ENCODE measurements around the gene LYL1.

The LYL1 gene

DNA sequence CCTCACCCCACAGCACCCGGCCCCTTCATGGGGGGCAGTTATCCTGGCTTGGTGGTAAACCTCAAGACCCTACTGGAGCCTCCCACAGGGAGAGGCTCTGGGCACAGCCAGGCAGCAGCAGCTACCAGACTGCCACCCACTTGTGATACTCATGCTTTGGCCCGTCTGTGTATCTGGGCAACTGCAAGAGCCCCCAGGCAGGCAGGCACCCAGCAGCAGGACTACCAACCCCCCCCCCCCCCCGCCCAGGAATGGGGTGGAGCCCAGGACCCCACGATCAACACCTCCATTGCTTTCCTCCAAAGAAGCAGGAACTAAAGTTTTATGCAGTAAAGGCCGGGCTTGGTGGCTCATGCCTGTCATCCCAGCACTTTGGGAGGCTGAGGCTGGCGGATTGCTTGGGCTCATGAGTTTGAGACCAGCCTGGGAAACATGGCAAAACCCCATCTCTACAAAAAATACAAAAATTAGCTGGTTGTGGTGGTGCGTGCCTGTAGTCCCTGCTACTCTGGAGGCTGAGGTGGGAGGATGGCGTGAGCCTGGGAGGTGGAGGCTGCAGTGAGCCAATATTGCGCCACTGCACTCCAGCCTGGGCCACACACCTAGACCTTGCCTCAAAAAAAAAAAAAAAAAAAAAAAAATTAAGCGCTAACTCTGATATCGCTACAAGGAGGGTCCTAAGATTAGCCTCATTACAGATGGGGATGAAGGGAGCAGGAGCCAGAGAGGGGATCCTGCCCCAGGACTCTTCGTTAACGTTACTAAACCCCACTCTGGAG lies 1.1 kb upstream of the LYL1 start:
- Histone ChIP-seq H4K20me1 (ENCODE audit: insufficient read depth, low read length) (peaks cover 5% of the 10 kb centered on the region; the same call in 1 of the 2 replicates), H3K27ac (ENCODE audit: low read length) (peak overlapping the region; percentile 99), H3K4me1 (ENCODE audit: low read length) (peaks cover 50% of the 10 kb centered on the region), H3K4me3 (ENCODE audit: low read length) (peak overlapping the region; percentile 90), H3K27me3 (ENCODE audit: low read depth, low read length) (no peaks in the 10 kb centered on the region), H3K9ac (ENCODE audit: low read length) (peak overlapping the region; percentile 92), H3K4me2 (ENCODE audit: low read length) (peak overlapping the region; percentile 100), H3K9me3 (ENCODE audit: insufficient read depth, low read length) (no peaks in the 10 kb centered on the region), H3K36me3 (replicated peaks; ENCODE audit: low read depth, low read length) (peaks cover 21% of the 10 kb centered on the region), H3K79me2 (ENCODE audit: low read length) (peaks cover 15% of the 10 kb centered on the region), H2AFZ (ENCODE audit: low read depth, low read length) (no peak overlapping the region; the same call in 1 of the 2 replicates)
- TF ChIP-seq EZH2phosphoT487 (IDR thresholded peaks at IDR 0.05; ENCODE audit: low read depth) = no peak
- TF ChIP-seq, protein P1, sequence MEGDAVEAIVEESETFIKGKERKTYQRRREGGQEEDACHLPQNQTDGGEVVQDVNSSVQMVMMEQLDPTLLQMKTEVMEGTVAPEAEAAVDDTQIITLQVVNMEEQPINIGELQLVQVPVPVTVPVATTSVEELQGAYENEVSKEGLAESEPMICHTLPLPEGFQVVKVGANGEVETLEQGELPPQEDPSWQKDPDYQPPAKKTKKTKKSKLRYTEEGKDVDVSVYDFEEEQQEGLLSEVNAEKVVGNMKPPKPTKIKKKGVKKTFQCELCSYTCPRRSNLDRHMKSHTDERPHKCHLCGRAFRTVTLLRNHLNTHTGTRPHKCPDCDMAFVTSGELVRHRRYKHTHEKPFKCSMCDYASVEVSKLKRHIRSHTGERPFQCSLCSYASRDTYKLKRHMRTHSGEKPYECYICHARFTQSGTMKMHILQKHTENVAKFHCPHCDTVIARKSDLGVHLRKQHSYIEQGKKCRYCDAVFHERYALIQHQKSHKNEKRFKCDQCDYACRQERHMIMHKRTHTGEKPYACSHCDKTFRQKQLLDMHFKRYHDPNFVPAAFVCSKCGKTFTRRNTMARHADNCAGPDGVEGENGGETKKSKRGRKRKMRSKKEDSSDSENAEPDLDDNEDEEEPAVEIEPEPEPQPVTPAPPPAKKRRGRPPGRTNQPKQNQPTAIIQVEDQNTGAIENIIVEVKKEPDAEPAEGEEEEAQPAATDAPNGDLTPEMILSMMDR (IDR thresholded peaks at IDR 0.05; ENCODE audit: low read depth, low read length) = no peak

DNA sequence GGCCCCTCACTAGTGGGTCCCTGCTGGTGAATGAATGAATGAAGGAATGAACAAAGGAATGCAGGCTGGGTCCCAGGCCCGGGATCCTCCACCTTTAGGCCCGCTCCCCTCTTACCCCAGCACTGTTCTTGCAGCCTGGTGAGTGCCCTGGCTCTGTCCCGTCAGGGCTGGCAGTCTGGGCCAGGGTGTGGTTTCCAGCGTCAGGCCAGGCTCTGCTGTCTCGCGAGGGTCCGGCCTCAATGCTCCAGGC lies 317 bp downstream of the LYL1 start:
- Histone ChIP-seq H3K27ac (ENCODE audit: low read length) (peak overlapping the region; percentile 99), H3K27me3 (ENCODE audit: low read depth, low read length) (no peaks in the 10 kb centered on the region), H4K20me1 (ENCODE audit: insufficient read depth, low read length) (peaks cover 5% of the 10 kb centered on the region; the same call in 1 of the 2 replicates), H3K4me2 (ENCODE audit: low read length) (peak overlapping the region; percentile 100), H3K4me3 (ENCODE audit: low read length) (peak overlapping the region; percentile 90), H3K9me3 (ENCODE audit: insufficient read depth, low read length) (no peaks in the 10 kb centered on the region), H3K4me1 (ENCODE audit: low read length) (peaks cover 50% of the 10 kb centered on the region), H2AFZ (ENCODE audit: low read depth, low read length) (no peak overlapping the region; the same call in 1 of the 2 replicates), H3K36me3 (replicated peaks; ENCODE audit: low read depth, low read length) (peaks cover 20% of the 10 kb centered on the region), H3K79me2 (ENCODE audit: low read length) (peaks cover 15% of the 10 kb centered on the region), H3K9ac (ENCODE audit: low read length) (peak overlapping the region; percentile 92)
- TF ChIP-seq EZH2phosphoT487 (IDR thresholded peaks at IDR 0.05; ENCODE audit: low read depth) = no peak
- TF ChIP-seq, protein P1 (IDR thresholded peaks at IDR 0.05; ENCODE audit: low read depth, low read length) = no peak

DNA sequence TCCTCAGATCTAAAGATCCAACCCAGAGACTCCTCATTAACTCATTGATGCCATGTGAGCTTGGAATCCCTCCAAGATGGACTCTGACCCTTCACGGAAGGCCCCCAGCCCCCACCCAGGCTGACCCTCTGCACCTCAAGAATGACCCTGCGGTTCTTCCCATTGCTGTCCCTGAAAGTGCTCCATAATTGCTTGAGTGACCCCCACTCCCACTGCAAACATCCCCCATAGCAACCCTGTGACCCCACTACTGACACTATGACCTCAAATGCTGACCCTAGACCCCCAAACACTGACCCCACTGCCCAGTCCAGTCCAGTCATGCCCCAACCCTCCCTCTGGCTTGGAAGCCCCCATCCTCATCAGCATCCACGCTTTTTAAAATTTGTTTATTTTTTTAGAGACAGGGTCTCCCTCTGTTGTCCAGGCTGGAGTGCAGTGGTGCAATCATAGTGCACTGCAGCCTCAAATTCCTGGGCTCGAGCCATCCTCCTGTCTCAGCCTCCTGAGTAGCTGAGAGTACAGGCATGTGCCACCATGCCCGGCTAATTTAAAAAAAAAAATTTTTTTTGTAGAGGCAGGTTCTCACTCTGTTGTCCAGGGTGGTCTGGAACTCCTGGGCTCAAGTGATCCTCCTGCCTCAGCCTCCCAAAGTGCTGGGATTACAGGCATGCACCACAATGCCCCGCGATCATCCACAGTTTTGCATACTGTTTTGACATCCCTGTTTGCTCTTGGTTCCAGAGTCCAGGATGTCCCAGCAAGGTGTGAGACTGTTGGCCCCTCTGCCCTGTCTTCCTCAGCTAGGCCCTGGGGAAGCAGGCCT lies 855 bp downstream of the LYL1 start:
- no peak overlapping the region for H2AFZ ChIP-seq (ENCODE audit: low read depth, low read length)
- peak overlapping the region; percentile 99 for H3K27ac ChIP-seq (ENCODE audit: low read length)
- H4K20me1 ChIP-seq (ENCODE audit: insufficient read depth, low read length) = peaks cover 5% of the 10 kb centered on the region; the same call in 1 of the 2 replicates

More for the DNA sequence above, 855 bp downstream of the LYL1 start:
- H3K4me2 ChIP-seq (ENCODE audit: low read length) = peak overlapping the region; percentile 100
- H3K9ac ChIP-seq (ENCODE audit: low read length) = peak overlapping the region; percentile 92
- H3K79me2 ChIP-seq (ENCODE audit: low read length) = peaks cover 15% of the 10 kb centered on the region
- H3K36me3 ChIP-seq (replicated peaks; ENCODE audit: low read depth, low read length) = peaks cover 20% of the 10 kb centered on the region
- H3K27me3 ChIP-seq (ENCODE audit: low read depth, low read length) = no peaks in the 10 kb centered on the region
- peak overlapping the region; percentile 90 for H3K4me3 ChIP-seq (ENCODE audit: low read length)
- H3K4me1 ChIP-seq (ENCODE audit: low read length) = peaks cover 50% of the 10 kb centered on the region
- no peaks in the 10 kb centered on the region for H3K9me3 ChIP-seq (ENCODE audit: insufficient read depth, low read length)
- no peak for TF ChIP-seq EZH2phosphoT487 (IDR thresholded peaks at IDR 0.05; ENCODE audit: low read depth)
- TF ChIP-seq, protein P1 (IDR thresholded peaks at IDR 0.05; ENCODE audit: low read depth, low read length) = no peak
